Smooth muscle cell of the brain vasculature (primary cell): ENCODE data around the gene PCDH1.
"Not testable (repeated sequence)": the region's sequence is repeated elsewhere in the genome, so short reads cannot be mapped to it uniquely, and the experiment has no call there.

Experiments
- DNase-seq: peaks from one replicate; pipeline ENCODE4 v3.0.0-alpha.2; 2012; ENCODE audit warnings: low read depth, low spot score

PCDH1 gene

GRCh38 chr5:141835928-141836670 lies 42.1 kb downstream of the PCDH1 start:
- no peak for DNase-seq

- DNase-seq, result no peak
Measured at GRCh38 chr5:141834331-141834730, 43.9 kb downstream of the PCDH1 start.

- DNase-seq, result no peak
Measured at GRCh38 chr5:141832131-141832530, 46.1 kb downstream of the PCDH1 start.

GRCh38 chr5:141828162-141828561 lies 50.0 kb downstream of the PCDH1 start:
- DNase-seq, result no peak

- DNase-seq, result no peak
Measured at GRCh38 chr5:141826674-141827073, 51.5 kb downstream of the PCDH1 start.

GRCh38 chr5:141825791-141826560 lies 52.2 kb downstream of the PCDH1 start:
- DNase-seq, result no peak

- no peak for DNase-seq
Measured at GRCh38 chr5:141825241-141825671, 53.0 kb downstream of the PCDH1 start.

- DNase-seq, result no peak
Measured at GRCh38 chr5:141824717-141825116, 53.5 kb downstream of the PCDH1 start.

- no peak for DNase-seq
Measured at GRCh38 chr5:141823056-141823455, 55.2 kb downstream of the PCDH1 start.

GRCh38 chr5:141822144-141822543 lies 56.1 kb downstream of the PCDH1 start:
- DNase-seq, result no peak

- DNase-seq, result no peak
Measured at GRCh38 chr5:141821430-141821925, 56.7 kb downstream of the PCDH1 start.

- DNase-seq, result not testable (repeated sequence)
Measured at GRCh38 chr5:141820686-141821085, 57.5 kb downstream of the PCDH1 start.

- DNase-seq, result no peak
Measured at GRCh38 chr5:141817631-141818030, 60.6 kb downstream of the PCDH1 start.

- DNase-seq, result no peak
Measured at GRCh38 chr5:141816598-141817399, 61.4 kb downstream of the PCDH1 start.

GRCh38 chr5:141815796-141816180 lies 62.4 kb downstream of the PCDH1 start:
- DNase-seq, result no peak

- no peak for DNase-seq
Measured at GRCh38 chr5:141815051-141815795, 63.0 kb downstream of the PCDH1 start.

- DNase-seq, result no peak
Measured at GRCh38 chr5:141814064-141814964, 63.9 kb downstream of the PCDH1 start.

GRCh38 chr5:141812512-141812911 lies 65.7 kb downstream of the PCDH1 start:
- no peak for DNase-seq

GRCh38 chr5:141811287-141812155 lies 66.7 kb downstream of the PCDH1 start:
- DNase-seq, result no peak
